Right lobe of liver (tissue), 4 donors: Measurements from ENCODE around the gene PGAP3.

ENCODE experiments used
- POLR2A ChIP-seq: fragments of 450-650 bp; IDR thresholded peaks from one replicate; pipeline ENCODE4 v1.6.1; 2017; ENCODE audit warnings: antibody characterized with exemption, mild to moderate bottlenecking
- TF ChIP-seq, protein P1 (sequence below), 4 donors: fragments of 200-600 bp in 3 of 4; fragments of 450-650 bp in 1 of 4; IDR thresholded peaks; one replicate each; pipeline versions ENCODE4 v1.5.1 to v1.8.0; 2016 to 2022; ENCODE audit warnings: antibody characterized with exemption in 4 of 4, mild to moderate bottlenecking in 2 of 4
- donor health status: DM: no; HTN: no; CAD: no.
- donor health status: DM: no; HTN: no; CAD: no.
- donor health status: DM: no; HTN: yes; CAD: no.

DNA sequence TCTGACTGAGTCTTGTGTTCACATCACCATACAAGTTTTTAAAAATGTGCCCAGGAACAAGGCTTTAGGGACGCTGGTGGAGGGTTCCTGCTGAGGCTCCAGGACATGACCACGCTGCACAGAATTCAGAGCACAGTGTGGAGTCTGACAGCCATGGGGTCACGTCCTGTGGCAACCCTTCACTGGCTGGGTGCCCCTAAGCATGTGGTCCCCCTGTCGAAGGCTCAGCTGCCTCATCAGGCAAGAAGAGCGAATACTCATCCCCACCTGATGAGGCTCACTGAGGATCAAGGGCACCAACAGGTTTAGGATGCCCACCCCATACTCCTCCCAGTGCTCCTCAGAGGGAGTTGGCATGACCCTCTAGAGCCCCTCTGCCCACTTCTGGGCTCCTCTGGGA lies 13.7 kb downstream of the PGAP3 start:
- TF ChIP-seq, protein P1, sequence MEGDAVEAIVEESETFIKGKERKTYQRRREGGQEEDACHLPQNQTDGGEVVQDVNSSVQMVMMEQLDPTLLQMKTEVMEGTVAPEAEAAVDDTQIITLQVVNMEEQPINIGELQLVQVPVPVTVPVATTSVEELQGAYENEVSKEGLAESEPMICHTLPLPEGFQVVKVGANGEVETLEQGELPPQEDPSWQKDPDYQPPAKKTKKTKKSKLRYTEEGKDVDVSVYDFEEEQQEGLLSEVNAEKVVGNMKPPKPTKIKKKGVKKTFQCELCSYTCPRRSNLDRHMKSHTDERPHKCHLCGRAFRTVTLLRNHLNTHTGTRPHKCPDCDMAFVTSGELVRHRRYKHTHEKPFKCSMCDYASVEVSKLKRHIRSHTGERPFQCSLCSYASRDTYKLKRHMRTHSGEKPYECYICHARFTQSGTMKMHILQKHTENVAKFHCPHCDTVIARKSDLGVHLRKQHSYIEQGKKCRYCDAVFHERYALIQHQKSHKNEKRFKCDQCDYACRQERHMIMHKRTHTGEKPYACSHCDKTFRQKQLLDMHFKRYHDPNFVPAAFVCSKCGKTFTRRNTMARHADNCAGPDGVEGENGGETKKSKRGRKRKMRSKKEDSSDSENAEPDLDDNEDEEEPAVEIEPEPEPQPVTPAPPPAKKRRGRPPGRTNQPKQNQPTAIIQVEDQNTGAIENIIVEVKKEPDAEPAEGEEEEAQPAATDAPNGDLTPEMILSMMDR (IDR thresholded peaks at IDR 0.05), result no peak
- TF ChIP-seq POLR2A, result no peak
